OCI-LY1 (cell line): ENCODE measurements around the gene RAD51B.
"Not testable (repeated sequence)": the region's sequence is repeated elsewhere in the genome, so short reads cannot be mapped to it uniquely, and the experiment has no call there.

Experiments used
- H2AFZ ChIP-seq: fragments of 200-600 bp; sonication (generic), shearing (Covaris generic); 2 replicates; pipeline ENCODE4 v1.6.0; 2014; ENCODE audit warnings: antibody characterized with exemption, mild to moderate bottlenecking, low read length
- H3F3A ChIP-seq: fragments of 200-600 bp; sonication (generic), shearing (Covaris generic); 2 replicates; pipeline ENCODE4 v1.6.0; 2014; ENCODE audit warnings: mild to moderate bottlenecking, antibody characterized with exemption, low read length, moderate library complexity; ENCODE audit not compliant: insufficient read depth
- H3K27ac ChIP-seq: fragments of 200-600 bp; sonication (generic); 2 replicates; pipeline ENCODE4 v1.5.1; 2014; ENCODE audit warnings: low read length, mixed run types, mild to moderate bottlenecking, low read depth; ENCODE audit not compliant: poor library complexity, severe bottlenecking
- H3K27me3 ChIP-seq: fragments of 200-600 bp; sonication (generic); 2 replicates; pipeline ENCODE4 v1.6.0; 2014; ENCODE audit warnings: antibody characterized with exemption, mild to moderate bottlenecking, low read length, moderate library complexity; ENCODE audit not compliant: insufficient read depth
- H3K36me3 ChIP-seq: fragments of 200-600 bp; sonication (generic); 2 replicates; pipeline ENCODE4 v1.6.1; 2014; ENCODE audit warnings: mild to moderate bottlenecking, antibody characterized with exemption, low read length, moderate library complexity, mixed read lengths; ENCODE audit not compliant: insufficient read depth
- H3K4me1 ChIP-seq: fragments of 200-600 bp; sonication (generic); 2 replicates; pipeline ENCODE4 v1.5.1; 2014; ENCODE audit warnings: mild to moderate bottlenecking, low read length, moderate library complexity; ENCODE audit not compliant: insufficient read depth, severe bottlenecking
- H3K4me2 ChIP-seq: fragments of 200-600 bp; sonication (generic), shearing (Covaris generic); 2 replicates; pipeline ENCODE4 v1.6.1; 2014; ENCODE audit warnings: low read length
- H3K4me3 ChIP-seq: fragments of 200-600 bp; sonication (generic); 2 replicates; pipeline ENCODE4 v1.5.1; 2014; ENCODE audit warnings: low read length, low read depth, mild to moderate bottlenecking, mixed read lengths; ENCODE audit not compliant: poor library complexity, severe bottlenecking
- H3K79me2 ChIP-seq: fragments of 200-600 bp; shearing (Covaris generic); 2 replicates; pipeline ENCODE4 v1.6.1; 2016; ENCODE audit warnings: mixed run types, low read length, mixed read lengths; ENCODE audit not compliant: insufficient read depth
- H3K9ac ChIP-seq: fragments of 200-600 bp; sonication (generic), shearing (Covaris generic); 2 replicates; pipeline ENCODE4 v1.6.1; 2014; ENCODE audit warnings: mild to moderate bottlenecking, low read length, mixed read lengths
- H3K9me2 ChIP-seq: fragments of 200-600 bp; sonication (generic), shearing (Covaris generic); 2 replicates; pipeline ENCODE4 v1.6.1; 2014; ENCODE audit warnings: low read depth, mild to moderate bottlenecking, low read length, mixed read lengths
- H3K9me3 ChIP-seq: fragments of 200-600 bp; shearing (Covaris generic); 2 replicates; pipeline ENCODE4 v1.6.1; 2014; ENCODE audit warnings: low read length, mixed read lengths
- H4K20me1 ChIP-seq: fragments of 200-600 bp; sonication (generic), shearing (Covaris generic); 2 replicates; pipeline ENCODE4 v1.6.0; 2016; ENCODE audit warnings: mild to moderate bottlenecking, low read length; ENCODE audit not compliant: insufficient read depth
- CTCF ChIP-seq: fragments of 200-600 bp; sonication (generic), shearing (Covaris generic); IDR thresholded peaks from 2 replicates; pipeline ENCODE4 v1.5.1; 2017; ENCODE audit warnings: mild to moderate bottlenecking, antibody characterized with exemption, low read length, moderate library complexity, mixed read lengths
- EZH2 ChIP-seq: fragments of 200-600 bp; sonication (generic), shearing (Covaris generic); IDR thresholded peaks from 2 replicates; pipeline ENCODE4 v1.8.0; 2017; ENCODE audit warnings: borderline replicate concordance, mixed run types, mild to moderate bottlenecking, antibody characterized with exemption, low read length, moderate library complexity, mixed read lengths

The RAD51B gene

GRCh38 chr14:68113343-68113930, 293.9 kb downstream of the RAD51B start:
- no peak overlapping the region for H3K27ac ChIP-seq

GRCh38 chr14:68115952-68116351, 296.4 kb downstream of the RAD51B start:
- not testable (repeated sequence) for H2AFZ ChIP-seq, H3K4me3 ChIP-seq, H3F3A ChIP-seq, H3K4me2 ChIP-seq, H3K4me1 ChIP-seq, H3K79me2 ChIP-seq, H3K36me3 ChIP-seq, H4K20me1 ChIP-seq, H3K27me3 ChIP-seq, H3K9ac ChIP-seq, H3K9me2 ChIP-seq, H3K9me3 ChIP-seq, H3K27ac ChIP-seq

More at GRCh38 chr14:68113343-68113930, 293.9 kb downstream of the RAD51B start:
- Histone ChIP-seq H3K36me3 (no peaks in the 10 kb centered on the region), H3K4me1 (no peaks in the 10 kb centered on the region), H3K4me3 (no peak overlapping the region), H3K4me2 (no peak overlapping the region), H3K79me2 (no peaks in the 10 kb centered on the region), H4K20me1 (no peaks in the 10 kb centered on the region), H3K9me2 (no peaks in the 10 kb centered on the region), H3K9ac (no peak overlapping the region), H3K9me3 (no peaks in the 10 kb centered on the region), H3K27me3 (no peaks in the 10 kb centered on the region), H3F3A (no peaks in the 10 kb centered on the region), H2AFZ (no peak overlapping the region)
- TF ChIP-seq CTCF (no peak), EZH2 (no peak)

GRCh38 chr14:68122651-68123050, 303.1 kb downstream of the RAD51B start:
- Histone ChIP-seq H3K27me3 (no peaks in the 10 kb centered on the region), H3K9me2 (no peaks in the 10 kb centered on the region), H3K36me3 (no peaks in the 10 kb centered on the region), H3K4me1 (no peaks in the 10 kb centered on the region), H3K9me3 (0 out of 2 replicates have a peak, but pooled peaks cover 2% of the 10 kb centered on the region), H3K27ac (no peak overlapping the region), H3K9ac (no peak overlapping the region), H3K4me3 (no peak overlapping the region), H2AFZ (no peak overlapping the region), H3F3A (no peaks in the 10 kb centered on the region; the same call in 1 of the 2 replicates), H3K79me2 (no peaks in the 10 kb centered on the region), H4K20me1 (no peaks in the 10 kb centered on the region), H3K4me2 (no peak overlapping the region)
- TF ChIP-seq CTCF (no peak), EZH2 (no peak)

- TF ChIP-seq CTCF (no peak), EZH2 (no peak)
- H3K9me3 ChIP-seq: 0 out of 2 replicates have a peak, but pooled peaks cover 2% of the 10 kb centered on the region
- no peaks in the 10 kb centered on the region for H3K27me3 ChIP-seq
- H3K9me2 ChIP-seq: no peaks in the 10 kb centered on the region
- no peak overlapping the region for H3K4me3 ChIP-seq
- H3F3A ChIP-seq: no peaks in the 10 kb centered on the region; the same call in 1 of the 2 replicates
- no peaks in the 10 kb centered on the region for H4K20me1 ChIP-seq
- H3K36me3 ChIP-seq: no peaks in the 10 kb centered on the region
- H2AFZ ChIP-seq: no peak overlapping the region
- H3K79me2 ChIP-seq: no peaks in the 10 kb centered on the region
- no peaks in the 10 kb centered on the region for H3K4me1 ChIP-seq
- no peak overlapping the region for H3K4me2 ChIP-seq
- H3K27ac ChIP-seq: no peak overlapping the region
- H3K9ac ChIP-seq: no peak overlapping the region
Measured at GRCh38 chr14:68124050-68124449, 304.5 kb downstream of the RAD51B start.
